BLaER1 treated with 17β-estradiol and CSF1 and Interleukin-3, amounts not matched to agents 10 nM and 100 nM (cell line): ENCODE measurements around the gene MRPS6.

Source experiments
- H3K27ac ChIP-seq, 11 experiments: shearing (Covaris generic); formaldehyde crosslinking; 2 replicates each; pipeline ENCODE4 v1.8.1; 2022
- H3K27me3 ChIP-seq, 11 experiments: shearing (Covaris generic); formaldehyde crosslinking; 2 replicates each; pipeline ENCODE4 v1.8.1; 2022
- H3K36me3 ChIP-seq, 11 experiments: shearing (Covaris generic); formaldehyde crosslinking; 2 replicates each; pipeline ENCODE4 v1.8.1; 2022
- H3K4me1 ChIP-seq, 10 experiments: shearing (Covaris generic); formaldehyde crosslinking; 2 replicates each; pipeline ENCODE4 v1.8.1; 2022
- H3K4me2 ChIP-seq, 11 experiments: shearing (Covaris generic); formaldehyde crosslinking; 2 replicates each; pipeline ENCODE4 v1.8.1; 2022
- H3K4me3 ChIP-seq, 10 experiments: shearing (Covaris generic); formaldehyde crosslinking; 2 replicates each; pipeline ENCODE4 v1.8.1; 2022
- H3K9ac ChIP-seq, 11 experiments: shearing (Covaris generic); formaldehyde crosslinking; 2 replicates each; pipeline ENCODE4 v1.8.1; 2022
- H3K9me3 ChIP-seq, 11 experiments: shearing (Covaris generic); formaldehyde crosslinking; replicated peaks in 1 of 11; 2 replicates each; pipeline ENCODE4 v1.8.1; 2022
- H4K20me1 ChIP-seq, 11 experiments: shearing (Covaris generic); formaldehyde crosslinking; 2 replicates each; pipeline ENCODE4 v1.8.1; 2022
- Cebpa-rat ChIP-seq, 11 experiments: shearing (Covaris generic); IDR thresholded peaks; 2 replicates each; pipeline ENCODE4 v1.8.1; 2022

The MRPS6 gene

DNA sequence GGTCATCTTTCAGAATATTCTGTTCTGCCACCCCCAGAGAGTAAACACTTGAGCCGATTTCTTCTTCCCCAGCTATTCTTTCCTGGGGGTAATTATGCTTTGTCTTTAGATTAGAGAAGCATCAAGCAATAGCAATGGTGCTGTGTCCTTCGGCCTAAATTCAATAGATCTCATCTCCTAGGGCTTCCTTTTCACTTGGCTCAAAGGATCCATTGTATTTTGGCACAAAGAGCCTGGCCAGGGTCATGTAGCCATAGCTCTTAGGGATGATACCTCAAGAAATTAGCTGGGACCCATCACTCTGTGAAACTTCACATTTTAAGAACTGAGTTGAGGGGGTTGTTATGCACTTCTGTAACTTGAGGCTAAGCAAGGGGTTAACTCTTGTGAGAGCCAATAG, 27.0 kb downstream of the MRPS6 start:
- peaks cover 65 to 100% (median 99%) of the 10 kb centered on the region in 11 experiments; a peak in 21 of 22 replicates for H4K20me1 ChIP-seq

DNA sequence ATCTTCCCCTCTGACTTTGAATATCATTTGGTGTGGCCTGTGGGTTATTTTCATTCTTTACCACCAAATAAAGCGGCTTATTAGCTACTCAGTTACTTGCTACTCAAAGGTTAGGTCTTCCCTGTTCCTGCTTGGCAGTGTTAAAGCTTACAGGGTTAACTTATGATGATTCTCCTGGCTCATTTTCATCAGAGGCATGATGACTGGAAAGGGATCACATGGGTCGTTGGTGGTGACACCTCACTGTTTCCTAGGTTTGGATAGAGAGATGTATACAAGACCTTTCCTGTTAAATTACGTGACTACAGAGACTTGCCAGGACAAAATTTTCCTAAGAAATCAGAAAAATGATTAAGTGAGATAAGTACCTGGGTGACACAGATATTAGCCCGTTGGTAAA, 27.4 kb downstream of the MRPS6 start:
- H4K20me1 ChIP-seq: peaks cover 60 to 100% (median 96%) of the 10 kb centered on the region in 11 experiments; a peak in 21 of 22 replicates
- H3K4me1 ChIP-seq: peaks cover 0 to 53% (median 0%) of the 10 kb centered on the region in 10 experiments; a peak in 5 of 20 replicates
- H3K27ac ChIP-seq: no peak overlapping the region
- no peak for TF ChIP-seq Cebpa-rat (IDR thresholded peaks at IDR 0.05)
- no peak overlapping the region for H3K9ac ChIP-seq
- H3K4me2 ChIP-seq: no peak overlapping the region
- H3K27me3 ChIP-seq: no peaks in the 10 kb centered on the region
- H3K36me3 ChIP-seq: peaks cover 38 to 100% (median 94%) of the 10 kb centered on the region in 11 experiments
- no peak overlapping the region for H3K4me3 ChIP-seq
- H3K9me3 ChIP-seq: peaks cover 0 to 10% (median 0%) of the 10 kb centered on the region in 11 experiments; a peak in 3 of 22 replicates

More for the DNA sequence above, 27.0 kb downstream of the MRPS6 start:
- Histone ChIP-seq H3K9me3 (peaks cover 0 to 13% (median under 1%) of the 10 kb centered on the region in 11 experiments; a peak in 7 of 22 replicates), H3K27ac (no peak overlapping the region), H3K4me3 (no peak overlapping the region), H3K9ac (no peak overlapping the region), H3K36me3 (peaks cover 42 to 100% (median 95%) of the 10 kb centered on the region in 11 experiments), H3K4me2 (no peak overlapping the region), H3K4me1 (peaks cover 0 to 55% (median 0%) of the 10 kb centered on the region in 10 experiments; a peak in 5 of 20 replicates), H3K27me3 (no peaks in the 10 kb centered on the region)
- no peak for TF ChIP-seq Cebpa-rat (IDR thresholded peaks at IDR 0.05)

DNA sequence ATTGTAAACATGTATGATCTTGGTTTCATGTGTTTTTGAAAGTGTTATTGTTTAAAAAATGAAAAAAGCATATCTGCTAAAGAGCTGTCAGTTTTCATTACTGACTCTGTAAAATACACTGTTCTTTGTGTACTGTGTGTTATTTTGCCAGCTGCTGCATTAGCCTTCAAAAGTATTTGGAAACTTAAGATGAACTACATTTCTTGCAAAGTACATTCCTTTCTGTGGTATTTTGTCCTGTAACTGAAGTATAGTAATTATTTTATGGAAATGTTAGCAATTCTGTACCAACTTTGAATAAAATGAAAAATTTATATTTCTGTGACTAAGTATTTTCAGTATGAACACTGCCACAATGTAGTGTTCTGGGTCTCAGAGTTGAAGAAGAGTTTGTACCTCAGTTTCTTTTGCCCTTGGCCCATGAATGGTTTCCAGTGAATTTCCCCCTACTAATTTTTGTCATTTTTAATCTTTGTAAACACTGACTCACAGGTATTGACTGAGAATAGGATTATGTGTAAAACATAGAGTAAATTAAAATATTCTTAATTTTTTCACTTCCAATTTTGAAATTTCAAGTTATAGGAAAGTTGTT, 32.7 kb downstream of the MRPS6 start:
- H3K9ac ChIP-seq: no peak overlapping the region
- H3K9me3 ChIP-seq: peaks cover 0 to 9% (median 0%) of the 10 kb centered on the region in 11 experiments; a peak in 3 of 22 replicates
- peaks cover 27 to 100% (median 87%) of the 10 kb centered on the region in 11 experiments; a peak in 20 of 22 replicates for H4K20me1 ChIP-seq
- H3K27me3 ChIP-seq: no peaks in the 10 kb centered on the region
- peaks cover 36 to 98% (median 77%) of the 10 kb centered on the region in 11 experiments for H3K36me3 ChIP-seq
- no peak for TF ChIP-seq Cebpa-rat (IDR thresholded peaks at IDR 0.05)
- peaks cover 0 to 31% (median 4%) of the 10 kb centered on the region in 10 experiments; a peak in 9 of 20 replicates for H3K4me1 ChIP-seq
- no peak overlapping the region for H3K4me3 ChIP-seq
- no peak overlapping the region for H3K4me2 ChIP-seq
- no peak overlapping the region for H3K27ac ChIP-seq

DNA sequence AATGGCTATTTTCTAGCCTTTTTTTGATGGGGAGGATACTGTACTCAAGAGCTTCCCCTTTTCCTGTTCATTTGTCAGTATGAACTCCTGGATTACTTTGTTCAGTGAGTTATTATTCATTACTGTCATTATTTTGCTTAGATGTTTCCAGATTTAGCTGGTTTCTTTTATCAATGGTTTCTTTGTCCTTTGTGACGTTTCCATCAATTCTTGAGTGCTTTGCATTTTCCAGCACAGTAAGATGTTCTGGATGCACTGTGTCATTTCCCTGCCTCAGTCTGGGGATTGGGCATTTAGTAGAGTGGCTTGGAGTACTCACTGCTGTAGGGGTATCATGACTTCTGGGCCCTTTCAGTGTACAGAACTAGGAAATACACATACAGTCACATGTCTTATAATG, 34.2 kb downstream of the MRPS6 start:
- Histone ChIP-seq H3K4me1 (peaks cover 0 to 42% (median 11%) of the 10 kb centered on the region in 10 experiments; a peak in 10 of 20 replicates), H3K4me3 (no peak overlapping the region), H3K9me3 (peaks cover 0 to 9% (median 0%) of the 10 kb centered on the region in 11 experiments; a peak in 3 of 22 replicates), H3K27ac (no peak overlapping the region), H3K27me3 (no peaks in the 10 kb centered on the region), H4K20me1 (peaks cover 14 to 100% (median 85%) of the 10 kb centered on the region in 11 experiments; a peak in 20 of 22 replicates), H3K9ac (no peak overlapping the region), H3K36me3 (peaks cover 27 to 94% (median 71%) of the 10 kb centered on the region in 11 experiments), H3K4me2 (no peak overlapping the region)
- TF ChIP-seq Cebpa-rat (IDR thresholded peaks at IDR 0.05): no peak

DNA sequence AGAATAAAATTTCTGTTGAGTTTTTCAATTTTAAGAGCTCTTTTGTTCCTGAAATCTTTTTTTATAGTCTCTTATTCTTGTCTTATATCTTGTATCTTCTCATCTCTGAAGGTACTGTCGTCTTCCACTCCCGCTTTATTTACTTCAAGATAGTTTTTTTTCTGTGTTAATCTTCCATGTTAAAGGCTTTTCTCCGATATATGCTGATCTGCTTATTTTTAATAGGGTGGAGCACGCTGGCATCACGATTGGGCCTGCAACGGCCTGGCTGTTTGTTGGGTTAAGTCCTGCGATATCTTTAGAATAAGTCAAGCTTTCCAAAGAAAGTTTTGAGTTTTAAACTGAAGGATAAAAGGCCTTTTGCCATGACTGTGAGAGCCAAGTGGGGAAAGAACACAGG, 35.7 kb downstream of the MRPS6 start:
- H3K9ac ChIP-seq: no peak overlapping the region
- peaks cover 20 to 93% (median 65%) of the 10 kb centered on the region in 11 experiments for H3K36me3 ChIP-seq
- H3K4me1 ChIP-seq: peaks cover 0 to 47% (median 14%) of the 10 kb centered on the region in 10 experiments; a peak in 10 of 20 replicates
- H4K20me1 ChIP-seq: peaks cover 8 to 100% (median 85%) of the 10 kb centered on the region in 11 experiments; a peak in 19 of 22 replicates
- TF ChIP-seq Cebpa-rat (IDR thresholded peaks at IDR 0.05): no peak
- H3K4me3 ChIP-seq: no peak overlapping the region
- H3K27ac ChIP-seq: no peak overlapping the region
- peaks cover 0 to 9% (median 0%) of the 10 kb centered on the region in 11 experiments; a peak in 3 of 22 replicates for H3K9me3 ChIP-seq
- H3K27me3 ChIP-seq: no peaks in the 10 kb centered on the region
- no peak overlapping the region for H3K4me2 ChIP-seq

DNA sequence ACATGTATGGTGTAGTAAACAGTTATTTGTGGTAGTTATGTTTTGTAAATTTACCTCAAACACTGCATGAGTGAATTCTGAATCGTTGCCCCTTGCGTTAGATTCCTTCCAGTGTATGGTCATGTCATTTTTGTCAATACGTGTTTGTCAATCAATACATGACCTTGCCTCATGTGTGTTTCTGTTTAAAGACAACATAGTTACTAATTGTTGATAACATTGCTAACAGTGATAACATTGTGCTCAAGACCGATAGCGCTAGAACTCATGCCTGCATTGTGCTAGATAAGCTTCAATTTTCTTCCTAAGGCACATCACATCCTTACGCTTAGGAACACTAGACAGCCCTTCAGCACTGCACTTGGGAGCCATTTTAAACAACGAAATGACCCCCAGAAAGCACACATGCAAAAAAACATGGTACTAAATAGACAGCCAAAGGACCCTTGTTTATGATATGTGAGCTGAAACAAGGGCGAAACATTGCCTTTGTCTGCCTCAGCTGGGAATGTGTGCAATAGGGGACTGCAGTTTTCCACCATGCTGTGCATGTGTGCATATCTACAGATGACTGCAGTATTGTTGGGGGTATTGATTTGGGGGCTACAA, 37.3 kb downstream of the MRPS6 start:
- no peaks in the 10 kb centered on the region for H3K27me3 ChIP-seq
- no peak overlapping the region for H3K4me3 ChIP-seq
- H3K9me3 ChIP-seq: peaks cover 0 to 14% (median 0%) of the 10 kb centered on the region in 11 experiments; a peak in 3 of 22 replicates
- H3K4me2 ChIP-seq: no peak overlapping the region
- no peak overlapping the region for H3K9ac ChIP-seq
- peaks cover 8 to 100% (median 86%) of the 10 kb centered on the region in 11 experiments; a peak in 19 of 22 replicates for H4K20me1 ChIP-seq
- TF ChIP-seq Cebpa-rat (IDR thresholded peaks at IDR 0.05): no peak
- peaks cover 0 to 49% (median 14%) of the 10 kb centered on the region in 10 experiments; a peak in 10 of 20 replicates for H3K4me1 ChIP-seq
- peaks cover 19 to 93% (median 63%) of the 10 kb centered on the region in 11 experiments; a peak in 21 of 22 replicates for H3K36me3 ChIP-seq
- no peak overlapping the region for H3K27ac ChIP-seq

DNA sequence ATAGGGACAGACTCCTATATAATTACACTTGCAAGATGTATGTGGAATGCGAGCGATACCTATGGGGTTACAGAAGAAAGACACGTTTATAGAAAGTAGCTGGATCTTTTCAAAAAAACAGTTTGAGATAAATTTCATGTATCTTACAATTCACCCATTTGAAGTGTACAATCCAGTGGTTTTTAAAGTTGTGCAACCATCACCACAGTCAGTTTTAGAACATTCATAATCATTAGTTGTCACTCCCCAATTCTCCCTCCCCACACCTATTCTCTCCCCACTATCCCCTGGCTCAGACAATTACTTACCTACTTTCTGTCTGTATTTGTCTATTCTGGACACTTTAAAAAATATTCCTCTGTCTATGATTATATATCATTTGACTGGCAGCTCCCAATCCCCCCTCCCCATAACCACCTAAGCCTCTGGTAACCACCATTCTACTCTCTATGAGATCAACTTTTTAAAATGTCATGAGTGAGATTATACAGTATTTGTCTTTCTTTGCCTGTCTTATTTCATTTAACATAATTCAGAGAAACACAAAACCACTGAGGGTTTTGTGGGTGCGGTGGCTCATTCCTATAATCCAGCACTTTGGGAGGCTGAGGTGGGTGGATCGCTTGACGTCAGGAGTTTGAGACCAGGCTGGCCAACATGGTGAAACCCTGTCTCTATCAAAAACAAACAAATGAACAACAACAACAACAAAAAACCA, 39.1 kb downstream of the MRPS6 start:
- Histone ChIP-seq H3K27me3 (no peaks in the 10 kb centered on the region), H4K20me1 (peaks cover 3 to 100% (median 85%) of the 10 kb centered on the region in 11 experiments; a peak in 19 of 22 replicates)

DNA sequence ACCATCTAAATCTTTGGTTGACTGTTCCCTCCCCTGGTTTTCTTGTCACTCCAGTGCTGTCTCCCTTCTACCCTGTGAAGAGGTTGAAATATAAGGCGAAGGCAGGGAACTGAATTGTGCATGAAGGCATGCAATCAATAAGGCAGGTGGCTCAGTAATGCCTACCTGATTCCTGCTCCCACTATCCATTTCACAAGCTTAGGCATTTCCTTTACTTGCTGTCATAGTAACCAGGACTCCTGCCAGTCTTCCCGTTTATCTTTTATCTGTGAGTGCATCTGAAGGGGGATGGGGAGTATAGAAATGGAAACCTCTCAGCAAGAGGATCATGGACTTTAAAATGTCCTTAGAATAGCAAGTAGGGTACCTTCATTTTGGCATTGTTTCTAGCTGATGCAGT, 40.5 kb downstream of the MRPS6 start:
- H3K4me3 ChIP-seq: no peak overlapping the region
- H3K36me3 ChIP-seq: peaks cover 20 to 93% (median 62%) of the 10 kb centered on the region in 11 experiments
- no peak overlapping the region; a peak in 1 of 22 replicates for H3K27ac ChIP-seq
- peaks cover 0 to 100% (median 78%) of the 10 kb centered on the region in 11 experiments; a peak in 19 of 22 replicates for H4K20me1 ChIP-seq
- TF ChIP-seq Cebpa-rat (IDR thresholded peaks at IDR 0.05): no peak
- no peak overlapping the region for H3K9ac ChIP-seq
- peaks cover 0 to 43% (median 14%) of the 10 kb centered on the region in 10 experiments; a peak in 10 of 20 replicates for H3K4me1 ChIP-seq
- peaks cover 0 to 5% (median 0%) of the 10 kb centered on the region in 11 experiments; a peak in 3 of 22 replicates for H3K9me3 ChIP-seq
- peak overlapping the region in 3 of 11 experiments; percentile 18 to 48 (median 36); a peak in 5 of 22 replicates for H3K4me2 ChIP-seq
- H3K27me3 ChIP-seq: no peaks in the 10 kb centered on the region

More for the DNA sequence above, 39.1 kb downstream of the MRPS6 start:
- peaks cover 18 to 93% (median 65%) of the 10 kb centered on the region in 11 experiments for H3K36me3 ChIP-seq
- H3K4me1 ChIP-seq: peaks cover 0 to 48% (median 14%) of the 10 kb centered on the region in 10 experiments; a peak in 10 of 20 replicates
- H3K9me3 ChIP-seq: peaks cover 0 to 5% (median 0%) of the 10 kb centered on the region in 11 experiments; a peak in 3 of 22 replicates
- no peak overlapping the region for H3K9ac ChIP-seq
- H3K4me2 ChIP-seq: no peak overlapping the region
- no peak overlapping the region for H3K27ac ChIP-seq
- TF ChIP-seq Cebpa-rat (IDR thresholded peaks at IDR 0.05): no peak
- H3K4me3 ChIP-seq: no peak overlapping the region
